Retinal pigment epithelial cell (primary cell): ENCODE data around the gene HNRNPDL.

Source experiments
- DNase-seq: peaks from one replicate; pipeline ENCODE4 v3.0.0-alpha.2; 2010; ENCODE audit warnings: low read depth
- H3K4me3 ChIP-seq: 2 replicates; pipeline ENCODE4 v1.5.1; 2011; ENCODE audit warnings: mild to moderate bottlenecking, low read length, control low read depth, moderate library complexity
- CTCF ChIP-seq: conservative IDR thresholded peaks from 2 replicates; pipeline ENCODE4 v1.5.1; 2011; ENCODE audit warnings: low read depth, low read length, control low read depth, inconsistent platforms

HNRNPDL gene

DNA sequence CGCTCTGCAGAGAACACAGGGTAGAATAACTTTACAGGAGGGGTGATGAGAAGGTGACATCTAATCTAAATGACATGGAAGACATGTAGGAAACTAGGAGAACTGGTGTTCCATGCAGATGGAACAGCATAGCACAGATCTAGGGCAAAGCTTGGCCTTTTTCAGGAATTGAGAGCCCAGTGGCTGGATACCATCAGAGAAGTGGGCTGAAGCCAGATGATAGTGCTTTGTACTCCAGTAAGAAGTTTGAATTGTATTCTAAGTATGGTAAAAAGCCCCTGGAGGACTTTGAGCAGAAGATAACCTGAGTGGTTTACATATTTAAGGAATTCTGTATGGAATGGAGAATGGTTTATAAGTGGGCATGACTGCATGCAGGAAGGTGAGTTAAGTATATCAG, 33.0 kb upstream of the HNRNPDL start:
- TF ChIP-seq CTCF, result no peak
- no peak overlapping the region for H3K4me3 ChIP-seq
- DNase-seq, result no peak

DNA sequence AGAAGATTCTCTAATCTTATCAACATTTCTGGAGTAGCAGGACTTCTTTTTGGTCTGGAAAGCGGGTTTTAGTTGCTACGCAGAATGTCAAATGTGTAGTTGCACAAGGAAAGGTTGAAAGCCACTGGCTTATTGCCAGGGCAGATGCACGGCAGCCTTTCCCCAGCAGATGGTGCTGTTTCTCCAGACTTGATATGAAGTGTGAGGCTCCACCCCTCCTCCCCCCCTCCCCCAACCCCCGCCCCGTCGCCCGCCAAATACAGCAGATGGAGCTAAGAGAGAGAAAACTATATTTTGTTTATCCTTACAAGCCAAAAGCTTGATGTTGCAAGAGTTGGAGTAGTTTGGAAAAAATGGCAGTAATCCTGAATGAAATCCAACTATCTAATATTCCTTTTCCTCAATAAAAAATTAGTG, 32.2 kb upstream of the HNRNPDL start:
- H3K4me3 ChIP-seq, result no peak overlapping the region
- peak; percentile 34 for DNase-seq
- TF ChIP-seq CTCF, result peak; percentile 82

DNA sequence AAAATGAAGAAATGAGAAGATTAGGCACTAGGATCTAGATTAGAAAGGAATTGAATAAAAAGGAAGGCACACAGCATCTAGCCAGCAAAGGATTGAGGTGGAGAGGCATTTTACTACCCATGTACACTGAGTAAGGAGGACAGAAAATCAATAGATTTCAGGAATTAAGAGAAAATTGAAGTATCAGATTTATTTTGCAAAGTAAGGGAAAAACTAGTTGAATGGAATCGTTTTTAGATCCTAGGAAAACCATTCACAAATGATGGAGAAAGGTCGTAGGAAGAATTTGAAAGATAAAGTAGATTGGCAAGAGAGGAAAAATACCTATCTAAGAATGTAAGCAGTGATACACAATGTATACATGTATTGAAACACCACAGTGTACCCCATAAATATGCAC, 31.4 kb upstream of the HNRNPDL start:
- no peak for DNase-seq
- no peak overlapping the region for H3K4me3 ChIP-seq
- TF ChIP-seq CTCF, result no peak

GRCh38 chr4:82458729-82459128, 28.5 kb upstream of the HNRNPDL start:
- DNase-seq, result no peak
- no peak overlapping the region for H3K4me3 ChIP-seq
- TF ChIP-seq CTCF, result no peak

- no peak for DNase-seq
- no peak overlapping the region for H3K4me3 ChIP-seq
- TF ChIP-seq CTCF, result no peak
Measured at GRCh38 chr4:82457266-82457665, 27.0 kb upstream of the HNRNPDL start.

GRCh38 chr4:82452026-82452425, 21.8 kb upstream of the HNRNPDL start:
- DNase-seq, result no peak
- H3K4me3 ChIP-seq, result no peak overlapping the region
- TF ChIP-seq CTCF, result no peak

DNA sequence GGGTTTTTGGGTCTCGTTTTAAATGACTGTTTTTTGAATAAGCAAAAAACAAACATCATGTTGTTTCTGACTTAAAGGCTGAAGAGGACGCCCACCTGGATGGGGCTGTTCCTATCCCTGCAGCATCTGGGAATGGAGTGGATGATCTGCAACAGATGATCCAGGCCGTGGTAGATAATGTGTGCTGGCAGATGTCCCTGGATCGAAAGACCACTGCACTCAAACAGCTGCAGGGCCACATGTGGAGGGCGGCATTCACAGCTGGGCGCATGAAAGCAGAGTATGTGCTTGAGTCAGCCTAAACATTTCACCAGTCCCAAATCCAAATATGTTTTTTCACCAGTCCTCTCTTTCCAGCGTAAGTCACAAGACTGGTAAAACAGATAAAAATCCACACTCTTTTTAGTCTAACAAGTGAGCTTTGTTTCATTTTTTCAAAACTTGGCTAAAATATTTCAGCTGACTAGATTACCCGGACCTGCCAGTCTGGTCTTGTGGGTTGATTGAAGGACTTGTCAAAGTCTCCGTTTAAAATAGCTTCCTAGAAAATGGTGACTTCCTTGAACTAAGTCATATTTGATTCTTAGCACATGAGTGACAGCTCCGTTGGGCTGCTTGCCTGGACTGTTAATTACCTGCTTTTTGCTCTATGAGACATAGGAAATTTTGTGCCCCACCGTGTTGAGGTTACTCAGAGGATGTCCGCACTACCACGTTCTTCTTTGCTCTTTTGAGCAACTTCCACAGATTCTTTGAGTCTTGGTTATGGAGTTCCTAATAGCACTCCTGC, 20.9 kb upstream of the HNRNPDL start:
- DNase-seq, result no peak
- H3K4me3 ChIP-seq, result no peak overlapping the region
- TF ChIP-seq CTCF, result no peak
